Measurements from ENCODE around the gene DYRK1A.

The DYRK1A gene

DNA sequence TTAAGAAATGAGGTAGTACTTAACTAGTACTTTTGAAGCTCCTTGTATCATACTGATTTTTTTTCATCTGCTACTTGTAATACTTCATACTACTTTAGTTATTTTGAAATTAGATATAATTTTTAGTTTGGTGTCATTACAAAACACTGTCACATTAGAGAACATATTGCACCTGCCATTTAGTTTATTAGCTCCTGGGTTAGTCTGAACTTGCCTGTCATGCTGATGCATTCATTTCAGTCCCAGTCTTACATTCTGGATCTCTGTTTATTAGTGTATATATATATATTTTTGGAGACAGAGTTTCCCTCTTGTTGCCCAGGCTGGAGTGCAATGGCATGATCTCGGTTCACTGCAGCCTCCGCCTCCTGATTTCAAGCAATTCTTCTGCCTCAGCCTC lies 50.3 kb downstream of the DYRK1A start:
- no peak for DNase-seq (ENCODE audit: low read depth in 1 of 2, low spot score in 1 of 2)

DNA sequence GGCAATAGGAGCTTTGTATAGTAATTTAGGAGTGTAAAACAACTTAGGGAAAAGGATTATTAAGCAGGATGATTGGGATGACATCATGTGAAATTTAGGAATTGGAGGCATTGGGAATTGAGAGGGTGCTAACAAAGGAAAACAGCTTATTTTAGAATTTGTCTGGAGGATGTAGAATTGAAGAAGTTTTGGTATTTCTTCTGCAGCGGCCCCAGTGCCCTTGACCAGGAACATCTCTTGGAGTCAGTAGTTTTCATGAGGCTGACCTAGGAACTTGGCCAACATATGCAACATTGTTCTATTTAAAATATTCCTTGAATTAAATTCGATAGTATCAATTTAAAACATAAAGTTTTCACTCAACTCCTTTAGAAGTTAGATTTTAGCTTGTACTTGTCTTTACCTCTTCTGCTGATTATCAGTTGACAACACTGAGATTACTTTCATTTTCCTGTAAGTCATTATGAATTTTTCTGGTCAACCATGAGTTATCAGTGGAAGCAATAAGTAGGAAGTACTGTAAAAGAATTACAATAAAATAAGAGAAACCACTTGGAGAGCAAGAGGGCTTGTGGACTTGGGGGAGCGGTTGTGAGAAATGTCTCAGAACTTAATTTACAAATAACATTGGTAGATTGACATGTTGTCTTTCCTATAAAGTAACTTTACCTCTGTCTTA lies 52.8 kb downstream of the DYRK1A start:
- DNase-seq (ENCODE audit: low read depth in 1 of 2, low spot score in 1 of 2), result no peak

DNA sequence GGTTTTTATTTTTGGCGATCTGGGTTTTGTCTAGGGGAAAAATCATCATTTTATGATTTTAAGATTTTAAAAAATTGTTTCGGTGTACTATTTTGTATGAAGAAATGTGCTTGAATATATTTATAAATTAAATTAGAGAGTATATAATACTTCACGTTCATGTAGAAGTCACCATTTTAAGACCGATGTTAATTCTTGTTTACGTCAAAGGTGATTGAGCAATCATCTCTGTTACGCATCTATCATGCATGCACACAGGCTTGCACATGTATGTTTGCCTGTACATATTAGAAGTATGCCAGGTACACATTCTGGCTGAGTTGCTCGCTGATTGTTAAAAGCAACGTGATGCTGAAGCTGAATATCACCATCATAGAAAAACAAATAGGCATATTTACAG lies 54.7 kb downstream of the DYRK1A start:
- no peak for DNase-seq (ENCODE audit: low read depth in 1 of 2, low spot score in 1 of 2)

DNA sequence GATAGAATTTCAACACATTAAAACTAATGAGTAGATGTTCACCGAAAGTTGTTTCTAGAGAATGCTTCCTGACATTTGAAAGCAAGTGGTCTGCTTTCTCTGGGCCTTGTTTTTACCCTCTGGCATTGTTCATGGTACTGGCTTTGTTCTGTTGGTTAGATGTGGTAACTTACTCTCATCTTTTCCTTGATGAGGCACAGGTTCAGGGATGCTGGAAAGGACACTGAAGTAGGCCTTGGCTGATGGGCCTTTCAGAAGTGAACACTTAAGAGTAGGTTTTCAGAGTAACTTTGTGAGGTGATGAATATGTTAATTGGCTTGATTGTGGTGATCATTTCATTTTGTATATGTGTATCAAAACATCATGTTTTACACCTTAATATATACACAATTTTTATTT lies 55.8 kb downstream of the DYRK1A start:
- DNase-seq (ENCODE audit: low read depth in 1 of 2, low spot score in 1 of 2), result no peak

DNA sequence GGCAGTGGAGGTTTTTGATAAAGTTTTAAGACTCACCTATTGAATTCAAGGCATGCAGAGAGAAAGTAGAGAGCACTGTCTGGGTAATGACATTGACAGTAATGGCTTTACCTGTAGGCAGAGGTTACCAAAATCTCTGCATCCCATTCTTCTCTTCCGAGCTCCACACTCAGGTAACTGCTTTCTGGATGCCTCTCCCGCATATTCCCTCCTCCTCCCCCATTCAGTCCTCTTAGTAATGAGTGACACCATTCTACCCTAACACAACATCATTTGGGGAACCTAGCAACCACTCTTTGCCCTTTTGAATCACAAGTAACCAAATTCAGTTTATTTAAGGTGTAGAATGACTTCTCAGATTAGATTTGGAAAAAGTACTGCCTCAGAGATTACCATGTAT lies 56.5 kb downstream of the DYRK1A start:
- DNase-seq (ENCODE audit: low read depth in 1 of 2, low spot score in 1 of 2), result no peak

DNA sequence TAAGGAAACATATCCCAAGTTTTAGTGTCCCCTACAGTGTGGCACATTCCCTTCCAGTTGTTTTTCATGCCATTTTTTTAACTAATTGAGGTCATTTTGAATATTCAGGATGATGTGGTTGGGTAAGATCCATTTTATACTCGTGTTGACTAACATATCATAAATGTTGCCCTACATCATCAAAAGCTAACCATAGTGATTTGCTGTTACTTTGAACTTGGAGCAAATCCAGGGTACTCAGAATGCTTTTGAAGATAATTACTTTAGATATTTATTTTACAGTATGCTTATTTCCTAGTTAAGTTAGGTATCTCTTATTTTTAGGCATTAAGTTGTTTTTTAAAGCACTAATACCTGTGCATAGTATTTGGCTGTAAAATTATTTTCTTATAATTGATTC lies 57.8 kb downstream of the DYRK1A start:
- no peak for DNase-seq (ENCODE audit: low read depth in 1 of 2, low spot score in 1 of 2)

DNA sequence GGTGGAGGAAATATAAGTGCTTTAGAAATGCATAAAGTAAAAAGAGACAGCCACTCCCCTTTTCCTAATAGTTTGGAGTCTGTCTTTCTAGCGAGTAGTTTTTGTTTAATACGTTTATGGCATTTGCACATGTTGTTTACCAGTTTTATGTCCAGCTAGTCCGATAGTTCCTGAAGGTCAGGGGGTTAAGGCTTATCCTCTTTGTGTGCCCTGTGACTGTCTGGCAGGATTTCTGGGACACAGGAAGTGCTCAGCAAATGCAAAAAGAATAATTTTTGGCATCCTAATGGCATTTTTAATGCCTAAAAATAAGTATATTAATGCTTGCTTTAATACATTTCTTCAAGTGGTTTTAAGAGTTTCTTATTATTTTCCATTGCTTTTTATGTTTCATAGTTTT lies 58.4 kb downstream of the DYRK1A start:
- DNase-seq (ENCODE audit: low read depth in 1 of 2, low spot score in 1 of 2), result no peak

DNA sequence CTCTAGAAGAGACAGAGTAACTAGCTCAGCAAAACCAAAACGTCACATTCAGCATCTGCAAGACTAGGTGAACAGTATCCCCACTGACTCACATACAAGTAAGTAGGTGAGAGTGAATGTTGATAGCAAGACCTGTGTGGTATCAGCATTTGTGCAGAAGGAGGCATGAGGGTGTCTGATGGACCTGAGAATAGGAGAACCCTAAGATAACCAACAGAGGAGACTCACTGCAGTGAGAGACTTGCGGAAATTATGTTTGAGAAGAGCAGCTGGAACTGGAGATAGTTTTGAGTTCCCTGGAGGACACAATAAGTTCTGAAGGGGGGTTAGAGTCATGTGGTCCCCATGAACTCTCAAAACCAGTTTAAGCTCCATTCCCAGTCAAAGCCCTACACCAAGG lies 59.1 kb downstream of the DYRK1A start:
- no peak for DNase-seq (ENCODE audit: low read depth in 1 of 2, low spot score in 1 of 2)

DNA sequence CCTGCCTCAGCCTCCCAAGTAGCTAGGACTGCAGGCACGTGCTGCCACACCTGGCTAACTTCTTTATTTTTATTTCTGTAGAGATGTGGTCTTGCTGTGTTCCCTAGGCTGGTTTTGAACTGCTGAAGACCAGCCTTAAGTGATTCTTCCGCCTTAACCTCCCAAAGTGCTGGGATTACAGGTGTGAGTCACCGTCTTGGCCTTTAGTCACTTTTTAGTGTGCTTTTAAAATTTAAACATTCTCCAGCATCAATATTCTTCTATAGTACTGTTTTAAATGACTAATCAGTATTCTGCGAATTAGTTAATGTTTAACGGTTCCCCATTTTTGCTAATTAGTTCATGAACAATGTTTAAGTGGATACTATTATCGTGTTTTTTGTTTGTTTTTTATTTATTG lies 60.6 kb downstream of the DYRK1A start:
- DNase-seq (ENCODE audit: low read depth in 1 of 2, low spot score in 1 of 2), result no peak

DNA sequence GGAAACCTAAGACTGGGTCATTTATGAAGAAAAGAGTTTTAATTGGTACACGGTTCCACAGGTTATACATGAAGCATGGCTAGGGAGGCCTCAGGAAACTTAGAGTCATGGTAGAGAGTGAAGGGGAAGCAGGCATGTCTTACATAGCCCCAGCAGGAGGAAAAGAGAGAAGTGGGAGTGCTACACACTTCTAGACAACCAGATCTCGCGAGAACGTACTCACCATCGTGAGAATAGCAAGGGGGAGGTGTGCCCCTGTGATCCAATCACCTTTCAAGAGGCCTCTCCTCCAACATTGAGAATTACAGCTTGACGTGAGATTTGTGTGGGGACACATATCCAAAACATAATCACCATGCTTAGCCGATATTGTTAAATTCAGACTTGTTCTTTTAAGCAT lies 62.8 kb downstream of the DYRK1A start:
- no peak for DNase-seq (ENCODE audit: low read depth in 1 of 2, low spot score in 1 of 2)

DNA sequence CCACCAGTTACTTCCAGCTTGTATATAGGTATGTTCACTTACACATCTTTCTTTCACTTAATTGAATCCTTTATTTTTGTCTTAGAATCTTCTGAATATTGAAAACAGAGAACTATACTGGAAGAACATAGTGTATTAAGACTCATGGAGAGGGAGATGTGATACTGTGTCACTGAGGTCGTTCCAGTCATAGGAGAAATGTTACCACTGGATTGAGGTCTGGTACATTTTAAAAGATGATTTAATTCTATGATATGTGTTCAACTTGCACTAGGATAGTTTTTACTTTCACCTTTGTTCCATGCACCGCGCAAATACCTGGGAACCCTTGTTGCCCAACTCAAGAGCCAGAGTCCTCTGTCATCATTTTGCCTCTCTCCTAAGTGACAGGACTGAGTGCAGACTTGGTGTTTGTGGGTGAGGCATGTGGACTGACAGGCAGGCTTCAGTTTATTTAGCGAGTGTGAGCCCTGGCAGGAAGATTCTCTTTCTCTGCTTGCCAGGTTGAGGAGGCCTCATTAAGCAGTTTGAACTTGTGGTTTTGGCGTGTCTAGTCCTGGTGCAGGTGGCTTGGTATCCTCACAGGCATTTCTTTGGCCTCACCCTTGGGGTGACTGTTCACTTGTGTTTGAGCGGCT lies 63.7 kb downstream of the DYRK1A start:
- DNase-seq (ENCODE audit: low read depth in 1 of 2, low spot score in 1 of 2), result no peak

DNA sequence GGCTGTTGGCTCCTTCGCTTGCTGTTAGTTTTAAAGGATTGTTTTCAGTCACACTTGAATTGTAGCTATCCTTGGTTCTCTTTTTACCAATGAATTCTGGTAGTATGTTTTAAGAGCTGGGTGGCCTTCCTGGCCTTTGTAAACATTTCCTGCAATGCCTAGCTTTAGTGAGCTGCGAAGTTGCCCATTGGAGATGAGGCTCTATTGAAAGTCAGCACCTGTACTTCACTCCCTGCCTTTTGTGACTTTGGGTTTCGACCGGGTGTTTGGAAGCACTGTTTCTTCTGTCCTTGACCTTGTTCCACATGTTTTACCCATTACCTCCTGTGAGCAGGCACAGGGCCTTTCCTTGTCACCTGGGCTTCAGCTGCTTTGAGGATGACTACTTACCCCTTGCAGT lies 64.7 kb downstream of the DYRK1A start:
- no peak for DNase-seq (ENCODE audit: low read depth in 1 of 2, low spot score in 1 of 2)

DNA sequence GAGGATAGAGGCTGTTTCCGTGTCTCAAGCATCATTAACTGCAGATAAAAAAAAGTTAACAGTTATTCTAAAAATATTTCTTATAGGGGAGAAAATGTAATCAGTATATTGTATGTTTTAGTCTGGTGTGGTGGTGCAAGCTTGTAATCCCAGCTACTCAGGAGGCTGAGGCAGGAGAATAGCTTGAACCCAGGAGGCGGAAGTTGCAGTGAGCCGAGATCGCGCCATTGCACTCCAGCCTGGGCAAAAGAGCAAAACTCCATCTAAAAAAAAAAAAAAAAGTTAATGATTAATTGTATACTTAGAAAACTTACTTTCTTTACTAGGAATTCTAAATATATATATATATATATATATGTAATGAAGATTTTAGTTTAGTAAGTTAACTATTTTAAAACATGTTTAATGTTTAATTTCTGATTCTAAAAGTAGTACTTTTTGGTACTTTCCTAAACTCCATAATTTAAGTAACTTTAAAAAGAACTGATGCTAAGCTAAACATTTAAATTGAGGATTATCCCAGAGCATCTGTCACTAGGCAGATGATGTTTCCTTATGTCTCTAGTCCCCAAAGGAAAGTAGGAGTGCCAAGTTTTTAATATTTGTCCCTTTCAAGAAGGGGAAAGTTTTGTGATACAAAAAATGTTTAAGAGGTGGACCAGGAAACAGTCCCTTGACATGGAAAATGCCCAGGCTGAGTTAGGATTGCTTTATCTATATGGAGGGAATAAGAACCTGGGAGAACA lies 66.3 kb downstream of the DYRK1A start:
- DNase-seq (ENCODE audit: low read depth in 1 of 2, low spot score in 1 of 2), result no peak

DNA sequence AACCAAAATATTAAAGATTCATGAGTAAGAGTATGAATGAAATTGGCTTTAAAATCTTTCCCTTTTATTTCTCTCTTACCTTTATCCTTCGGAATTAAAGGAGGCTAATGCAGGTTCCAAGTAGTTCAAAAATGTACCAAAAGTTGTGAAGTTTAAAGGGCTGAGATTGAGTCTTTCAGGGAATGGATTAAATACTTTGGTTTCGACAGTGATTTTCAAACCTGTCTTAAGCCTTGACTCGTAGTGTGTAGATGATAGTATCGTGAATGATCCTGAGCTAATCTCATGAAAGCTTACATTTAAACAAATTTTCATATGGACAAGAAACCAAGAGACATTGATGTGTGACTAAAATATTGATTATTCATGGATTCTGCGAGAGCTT lies 66.9 kb downstream of the DYRK1A start:
- DNase-seq (ENCODE audit: low read depth in 1 of 2, low spot score in 1 of 2), result no peak

DNA sequence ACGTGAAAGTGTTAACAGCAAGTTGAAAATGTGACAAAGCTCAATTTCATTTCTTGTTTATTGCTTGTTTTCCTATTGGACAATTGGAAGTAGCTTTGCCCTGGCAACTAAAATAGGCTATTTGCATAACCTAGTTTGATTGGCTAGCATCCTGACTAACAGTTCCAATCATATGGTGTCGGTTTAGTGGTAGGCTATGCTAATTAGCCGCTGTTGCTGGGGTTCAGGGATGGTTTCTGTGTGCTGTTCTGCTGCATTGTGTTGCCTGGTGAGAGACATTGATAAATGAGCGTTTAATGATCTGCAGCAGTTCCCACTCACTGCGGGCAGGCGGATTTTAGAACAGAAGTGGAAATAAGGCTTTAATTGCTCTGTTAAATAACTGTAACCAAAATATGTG lies 68.5 kb downstream of the DYRK1A start:
- DNase-seq (ENCODE audit: low read depth in 1 of 2, low spot score in 1 of 2), result peak in 1 of 2 donors; percentile 35

DNA sequence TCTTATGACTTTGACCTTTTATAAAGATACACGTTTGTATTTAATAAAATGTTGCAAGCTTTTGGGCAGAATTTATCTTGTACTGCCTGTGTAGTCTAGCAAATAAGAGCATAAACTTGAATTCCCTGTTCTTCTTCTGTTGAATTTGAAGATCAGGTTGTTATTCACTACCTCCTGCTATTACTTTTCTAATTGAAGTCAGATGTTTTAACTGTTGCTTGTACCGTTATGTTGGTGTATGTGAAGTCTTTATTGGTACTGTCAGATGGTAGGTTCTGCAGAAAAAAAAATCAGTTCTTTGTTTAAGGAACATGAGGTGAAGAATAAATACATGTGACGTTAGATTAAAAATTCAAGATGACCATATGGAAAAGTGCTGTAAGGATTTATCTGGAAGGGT lies 69.1 kb downstream of the DYRK1A start:
- no peak for DNase-seq (ENCODE audit: low read depth in 1 of 2, low spot score in 1 of 2)

DNA sequence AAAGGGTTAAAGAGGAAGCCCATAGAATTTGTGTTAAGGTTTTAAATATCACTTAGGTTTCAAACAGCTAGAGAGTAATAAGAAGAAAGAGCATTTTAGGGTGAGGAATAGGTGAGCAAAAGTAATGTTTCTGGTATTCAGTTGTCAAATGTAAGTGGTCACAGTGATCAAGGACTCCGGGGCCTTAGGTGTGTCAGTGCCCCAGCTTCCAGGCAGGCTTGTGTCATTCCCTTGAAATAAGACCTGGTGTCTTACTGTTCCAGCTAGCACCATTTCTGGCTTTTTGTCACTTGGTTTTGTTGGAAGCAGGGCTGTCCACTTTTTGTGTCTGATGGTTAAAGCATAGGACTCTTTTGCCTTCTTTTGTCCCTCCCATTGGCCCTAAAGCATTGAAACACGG lies 69.6 kb downstream of the DYRK1A start:
- no peak for DNase-seq (ENCODE audit: low read depth in 1 of 2, low spot score in 1 of 2)

DNA sequence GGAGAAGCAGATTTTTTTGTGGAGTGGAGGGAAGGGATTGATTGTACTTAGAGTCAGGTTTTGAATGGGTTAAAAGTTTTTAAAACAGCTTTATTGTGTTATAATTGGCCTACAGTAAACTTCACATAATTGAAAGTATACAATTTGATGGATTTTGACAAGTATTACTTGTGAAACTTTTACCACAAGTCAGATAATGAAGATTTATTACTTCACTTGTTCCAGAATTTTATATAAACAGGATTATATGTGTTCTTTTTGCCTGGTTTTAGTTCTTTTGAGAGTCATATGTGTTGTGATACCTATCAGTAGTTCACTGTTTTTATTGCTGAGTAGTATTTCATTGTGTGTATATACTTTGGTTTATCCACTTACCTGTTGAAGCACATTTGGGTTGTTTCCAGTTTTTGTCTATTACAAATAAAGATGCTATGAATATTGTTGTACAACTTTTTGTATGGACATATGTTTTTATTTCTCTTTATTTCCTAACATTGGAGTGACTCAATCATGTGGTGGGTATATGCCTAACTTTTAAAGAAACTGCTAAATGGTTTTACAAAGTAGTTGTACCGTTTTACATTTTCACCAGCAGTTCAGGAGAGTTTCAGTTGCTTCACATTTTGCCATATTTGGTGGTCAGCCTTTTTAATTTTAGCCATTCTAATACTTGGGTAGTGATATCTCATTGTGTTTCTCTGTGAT lies 71.0 kb downstream of the DYRK1A start:
- no peak for DNase-seq (ENCODE audit: low read depth in 1 of 2, low spot score in 1 of 2)

DNA sequence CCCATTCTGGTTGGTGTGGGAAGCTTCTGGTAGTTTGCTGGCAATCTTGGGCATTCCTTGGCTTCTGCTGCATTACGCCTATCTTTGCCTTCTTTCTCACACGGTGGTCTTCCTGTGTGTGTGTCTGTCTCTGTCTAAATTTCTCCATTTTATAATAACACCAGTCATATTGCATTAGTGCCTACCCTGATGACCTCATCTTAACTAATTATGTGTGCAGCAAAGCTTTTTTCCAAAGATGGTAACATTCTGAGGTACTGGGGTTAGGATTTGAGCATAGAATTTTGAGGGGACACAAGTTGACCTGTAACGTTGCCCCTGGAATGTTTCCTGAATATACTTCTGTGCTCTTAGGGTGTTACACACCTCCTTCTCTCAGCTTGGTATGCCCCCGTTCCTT lies 77.1 kb downstream of the DYRK1A start:
- no peak for DNase-seq (ENCODE audit: low read depth in 1 of 2, low spot score in 1 of 2)

DNA sequence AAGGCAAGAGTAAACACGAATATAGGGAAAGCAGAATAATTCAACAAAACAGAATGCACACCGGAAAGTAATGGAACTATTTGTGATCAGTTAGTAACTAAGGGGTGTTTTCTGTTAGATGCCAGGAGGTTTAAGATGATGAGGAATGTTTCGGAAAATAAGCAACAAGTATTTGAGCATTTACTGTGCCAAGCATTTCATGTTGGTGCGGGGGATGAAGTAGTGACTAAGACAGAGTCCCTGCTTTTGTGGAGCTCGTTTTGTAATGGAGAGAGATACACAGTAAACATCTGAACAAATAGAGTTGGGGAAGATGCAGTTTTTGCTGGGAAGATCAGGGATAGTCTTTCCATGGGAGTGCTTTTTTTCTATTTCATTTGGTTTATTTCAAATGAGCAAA lies 78.7 kb downstream of the DYRK1A start:
- no peak for DNase-seq (ENCODE audit: low read depth in 1 of 2, low spot score in 1 of 2)

DNA sequence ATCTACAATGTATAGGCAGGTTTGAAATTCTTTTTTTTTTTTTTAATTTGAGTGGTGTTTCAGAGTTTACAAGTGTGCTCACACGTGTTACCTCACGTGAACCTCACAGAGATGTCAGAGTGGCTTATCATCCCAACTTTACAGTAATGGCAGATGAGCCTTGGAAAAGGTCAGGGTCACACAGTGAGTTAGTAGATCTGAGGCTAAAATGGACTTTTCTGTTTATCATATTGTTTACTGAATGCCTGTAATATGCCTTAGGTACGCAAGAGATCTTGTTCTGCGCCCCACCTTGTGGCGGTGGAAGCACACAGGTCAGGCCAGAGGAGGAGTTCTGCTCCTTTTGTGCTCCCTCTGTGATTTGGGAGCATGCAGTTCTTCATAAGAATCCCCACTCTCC lies 80.0 kb downstream of the DYRK1A start:
- no peak for DNase-seq (ENCODE audit: low read depth in 1 of 2, low spot score in 1 of 2)

All from activated CD4-positive, alpha-beta T cell treated with anti-CD3 and anti-CD28 coated beads, Interleukin-2, amount 50 U/mL, for 24 hours (primary cell).